ENCODE data around the gene CCL5.

The CCL5 gene

GRCh38 chr17:35855965-35856364, 24.2 kb downstream of the CCL5 start:
- H3K27ac ChIP-seq (ENCODE audit: low read depth, low read length, poor library complexity, severe bottlenecking) = no peak overlapping the region
- H3K4me3 ChIP-seq (ENCODE audit: low read depth, low read length, poor library complexity, severe bottlenecking) = no peak overlapping the region
- H3K4me2 ChIP-seq (ENCODE audit: low read length) = no peak overlapping the region
- TF ChIP-seq CTCF (IDR thresholded peaks at IDR 0.05; ENCODE audit: low read length) (no peak), EZH2 (IDR thresholded peaks at IDR 0.05; ENCODE audit: borderline replicate concordance, low read length) (no peak)
- no peak overlapping the region for H3K9ac ChIP-seq (ENCODE audit: low read length)
- H3K79me2 ChIP-seq (ENCODE audit: insufficient read depth, low read length) = no peaks in the 10 kb centered on the region
- H3K4me1 ChIP-seq (ENCODE audit: insufficient read depth, low read length, severe bottlenecking) = no peaks in the 10 kb centered on the region
- no peak overlapping the region for H2AFZ ChIP-seq (ENCODE audit: low read length)
- H3K9me2 ChIP-seq (ENCODE audit: low read depth, low read length) = no peaks in the 10 kb centered on the region
- H3F3A ChIP-seq (ENCODE audit: insufficient read depth, low read length) = no peaks in the 10 kb centered on the region
- H3K9me3 ChIP-seq (ENCODE audit: low read length) = no peaks in the 10 kb centered on the region
- H4K20me1 ChIP-seq (ENCODE audit: insufficient read depth, low read length) = no peaks in the 10 kb centered on the region
- H3K27me3 ChIP-seq (ENCODE audit: insufficient read depth, low read length) = no peaks in the 10 kb centered on the region
- H3K36me3 ChIP-seq (ENCODE audit: insufficient read depth, low read length) = peaks cover 22% of the 10 kb centered on the region; the same call in 1 of the 2 replicates

GRCh38 chr17:35849469-35850348, 30.5 kb downstream of the CCL5 start:
- no peaks in the 10 kb centered on the region; the same call in 1 of the 2 replicates for H3F3A ChIP-seq (ENCODE audit: insufficient read depth, low read length)
- H3K36me3 ChIP-seq (ENCODE audit: insufficient read depth, low read length) = peaks cover 69% of the 10 kb centered on the region
- no peak overlapping the region for H3K27ac ChIP-seq (ENCODE audit: low read depth, low read length, poor library complexity, severe bottlenecking)
- no peaks in the 10 kb centered on the region; the same call in 1 of the 2 replicates for H4K20me1 ChIP-seq (ENCODE audit: insufficient read depth, low read length)
- TF ChIP-seq CTCF (IDR thresholded peaks at IDR 0.05; ENCODE audit: low read length) (peak; percentile 87), EZH2 (IDR thresholded peaks at IDR 0.05; ENCODE audit: borderline replicate concordance, low read length) (no peak)
- no peaks in the 10 kb centered on the region for H3K4me1 ChIP-seq (ENCODE audit: insufficient read depth, low read length, severe bottlenecking)
- no peaks in the 10 kb centered on the region for H3K9me3 ChIP-seq (ENCODE audit: low read length)
- no peaks in the 10 kb centered on the region for H3K79me2 ChIP-seq (ENCODE audit: insufficient read depth, low read length)
- H3K4me3 ChIP-seq (ENCODE audit: low read depth, low read length, poor library complexity, severe bottlenecking) = no peak overlapping the region
- no peaks in the 10 kb centered on the region for H3K9me2 ChIP-seq (ENCODE audit: low read depth, low read length)
- no peak overlapping the region for H3K4me2 ChIP-seq (ENCODE audit: low read length)
- no peak overlapping the region for H2AFZ ChIP-seq (ENCODE audit: low read length)
- no peaks in the 10 kb centered on the region for H3K27me3 ChIP-seq (ENCODE audit: insufficient read depth, low read length)
- H3K9ac ChIP-seq (ENCODE audit: low read length) = no peak overlapping the region

GRCh38 chr17:35847633-35848373, 32.4 kb downstream of the CCL5 start:
- TF ChIP-seq EZH2 (IDR thresholded peaks at IDR 0.05; ENCODE audit: borderline replicate concordance, low read length) (no peak), CTCF (IDR thresholded peaks at IDR 0.05; ENCODE audit: low read length) (no peak)
- H3K9me3 ChIP-seq (ENCODE audit: low read length) = no peaks in the 10 kb centered on the region
- no peak overlapping the region for H2AFZ ChIP-seq (ENCODE audit: low read length)
- no peaks in the 10 kb centered on the region for H3K9me2 ChIP-seq (ENCODE audit: low read depth, low read length)
- no peak overlapping the region for H3K4me2 ChIP-seq (ENCODE audit: low read length)
- no peaks in the 10 kb centered on the region for H3K79me2 ChIP-seq (ENCODE audit: insufficient read depth, low read length)
- H3K36me3 ChIP-seq (ENCODE audit: insufficient read depth, low read length) = peaks cover 81% of the 10 kb centered on the region
- H3K4me1 ChIP-seq (ENCODE audit: insufficient read depth, low read length, severe bottlenecking) = no peaks in the 10 kb centered on the region
- no peaks in the 10 kb centered on the region for H3K27me3 ChIP-seq (ENCODE audit: insufficient read depth, low read length)
- no peak overlapping the region for H3K27ac ChIP-seq (ENCODE audit: low read depth, low read length, poor library complexity, severe bottlenecking)
- no peak overlapping the region for H3K9ac ChIP-seq (ENCODE audit: low read length)
- H3F3A ChIP-seq (ENCODE audit: insufficient read depth, low read length) = no peaks in the 10 kb centered on the region; the same call in 1 of the 2 replicates
- no peaks in the 10 kb centered on the region; the same call in 1 of the 2 replicates for H4K20me1 ChIP-seq (ENCODE audit: insufficient read depth, low read length)
- H3K4me3 ChIP-seq (ENCODE audit: low read depth, low read length, poor library complexity, severe bottlenecking) = no peak overlapping the region
